ENCODE measurements around the gene TESPA1.
A peak's percentile ranks its signal among the peaks of the same experiment; 100 is the strongest.

TESPA1 gene

DNA sequence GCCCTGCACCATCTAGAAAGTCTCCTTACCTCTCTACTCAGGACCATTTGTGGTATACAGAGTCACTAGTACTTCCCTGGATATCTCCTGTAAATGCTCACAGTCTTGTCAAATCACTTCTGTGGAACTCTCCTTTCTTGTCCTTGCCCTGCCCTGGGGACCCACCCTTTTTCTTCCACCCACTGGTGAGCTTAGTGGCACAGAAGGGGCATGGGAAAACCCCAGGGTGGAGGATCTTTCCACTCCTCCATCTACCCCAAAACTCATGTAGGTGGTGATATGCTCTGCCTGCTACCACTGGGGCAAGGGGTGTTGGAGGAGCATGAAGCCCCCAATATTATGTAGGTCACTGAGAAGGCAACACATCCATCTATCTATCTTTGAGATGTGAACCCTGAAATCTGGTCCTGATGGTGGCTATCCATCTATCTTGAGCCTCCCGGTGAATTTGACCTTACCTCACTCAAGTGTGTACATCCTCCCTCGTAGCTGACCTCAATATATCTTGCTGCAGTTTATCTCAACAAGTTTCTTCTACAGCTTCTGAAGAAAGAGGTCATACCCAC lies 943 bp downstream of the TESPA1 start:
- DNase-seq (ENCODE audit: low read depth), result no peak
- TF ChIP-seq, protein P1, sequence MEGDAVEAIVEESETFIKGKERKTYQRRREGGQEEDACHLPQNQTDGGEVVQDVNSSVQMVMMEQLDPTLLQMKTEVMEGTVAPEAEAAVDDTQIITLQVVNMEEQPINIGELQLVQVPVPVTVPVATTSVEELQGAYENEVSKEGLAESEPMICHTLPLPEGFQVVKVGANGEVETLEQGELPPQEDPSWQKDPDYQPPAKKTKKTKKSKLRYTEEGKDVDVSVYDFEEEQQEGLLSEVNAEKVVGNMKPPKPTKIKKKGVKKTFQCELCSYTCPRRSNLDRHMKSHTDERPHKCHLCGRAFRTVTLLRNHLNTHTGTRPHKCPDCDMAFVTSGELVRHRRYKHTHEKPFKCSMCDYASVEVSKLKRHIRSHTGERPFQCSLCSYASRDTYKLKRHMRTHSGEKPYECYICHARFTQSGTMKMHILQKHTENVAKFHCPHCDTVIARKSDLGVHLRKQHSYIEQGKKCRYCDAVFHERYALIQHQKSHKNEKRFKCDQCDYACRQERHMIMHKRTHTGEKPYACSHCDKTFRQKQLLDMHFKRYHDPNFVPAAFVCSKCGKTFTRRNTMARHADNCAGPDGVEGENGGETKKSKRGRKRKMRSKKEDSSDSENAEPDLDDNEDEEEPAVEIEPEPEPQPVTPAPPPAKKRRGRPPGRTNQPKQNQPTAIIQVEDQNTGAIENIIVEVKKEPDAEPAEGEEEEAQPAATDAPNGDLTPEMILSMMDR (IDR thresholded peaks at IDR 0.05; ENCODE audit: insufficient read depth, low read depth, low read length, missing control alignments), result no peak
- no peak overlapping the region for H3K4me3 ChIP-seq (ENCODE audit: low read length)

DNA sequence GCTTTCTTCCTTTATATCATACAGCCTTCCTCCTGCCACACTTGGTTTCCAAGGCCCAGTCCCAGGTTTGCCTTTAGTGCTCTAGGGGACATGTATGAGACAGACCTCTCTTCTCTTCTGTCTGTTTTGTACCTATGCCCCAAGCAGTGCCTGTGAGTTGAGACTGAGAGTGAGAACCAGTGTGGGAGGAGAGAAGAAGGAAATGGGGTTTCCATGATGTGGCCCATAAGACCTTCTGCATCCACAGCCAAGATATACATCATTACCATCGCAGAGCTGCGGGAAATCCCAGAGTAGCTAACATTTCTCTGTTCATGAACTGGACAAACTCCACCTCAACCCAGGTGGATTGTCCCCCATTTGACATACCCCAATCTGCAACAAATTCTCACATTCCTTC lies 2.8 kb downstream of the TESPA1 start:
- no peak for DNase-seq (ENCODE audit: low read depth)
- TF ChIP-seq, protein P1 (IDR thresholded peaks at IDR 0.05; ENCODE audit: insufficient read depth, low read depth, low read length, missing control alignments), result no peak
- H3K4me3 ChIP-seq (ENCODE audit: low read length), result no peak overlapping the region

GRCh38 chr12:54980341-54980740 lies 4.2 kb downstream of the TESPA1 start:
- no peak for DNase-seq (ENCODE audit: low read depth)
- no peak overlapping the region for H3K4me3 ChIP-seq (ENCODE audit: low read length)
- TF ChIP-seq, protein P1 (IDR thresholded peaks at IDR 0.05; ENCODE audit: insufficient read depth, low read depth, low read length, missing control alignments), result no peak

DNA sequence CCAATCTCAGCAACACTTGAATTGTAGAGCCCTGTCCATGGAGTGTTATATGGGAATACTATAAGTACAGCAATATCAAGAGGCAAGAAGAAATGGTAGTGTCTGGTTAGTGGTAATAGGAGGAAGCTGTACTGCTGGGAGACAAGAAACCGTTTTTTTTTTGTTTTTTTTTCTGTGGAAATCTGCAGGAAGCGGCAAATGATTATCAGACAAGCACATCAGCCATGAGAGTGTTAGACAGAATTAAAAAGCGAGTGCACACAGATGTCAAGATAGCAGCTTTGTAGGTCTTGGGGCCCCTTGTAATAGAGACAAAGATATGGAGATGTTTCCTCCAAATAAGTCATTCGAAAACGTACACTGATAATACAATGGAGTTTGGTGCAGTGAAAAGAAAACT lies 6.7 kb downstream of the TESPA1 start:
- TF ChIP-seq, protein P1 (IDR thresholded peaks at IDR 0.05; ENCODE audit: insufficient read depth, low read depth, low read length, missing control alignments), result no peak
- DNase-seq (ENCODE audit: low read depth), result no peak
- no peak overlapping the region for H3K4me3 ChIP-seq (ENCODE audit: low read length)

DNA sequence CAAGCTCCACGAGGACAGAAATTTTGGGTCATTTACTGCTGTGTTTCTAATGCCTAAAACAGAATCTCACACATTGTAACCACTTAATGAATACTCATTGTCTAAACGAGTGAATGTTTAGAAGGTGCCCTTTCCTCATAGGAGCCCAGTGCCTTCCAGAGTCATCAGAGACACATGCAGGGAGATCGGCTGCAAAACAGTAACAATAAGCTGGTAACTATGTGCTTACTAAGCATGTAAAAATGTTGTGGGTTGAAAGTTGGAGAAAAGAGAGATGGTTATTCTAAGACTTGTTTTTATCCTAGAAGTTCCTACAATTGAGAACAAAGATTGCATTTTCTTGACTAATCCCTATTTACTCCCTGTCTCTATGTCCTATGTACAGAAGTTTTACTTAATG lies 7.4 kb downstream of the TESPA1 start:
- peak; percentile 65 for DNase-seq (ENCODE audit: low read depth)
- no peak overlapping the region for H3K4me3 ChIP-seq (ENCODE audit: low read length)
- TF ChIP-seq, protein P1 (IDR thresholded peaks at IDR 0.05; ENCODE audit: insufficient read depth, low read depth, low read length, missing control alignments), result no peak

GRCh38 chr12:54975875-54976274 lies 8.7 kb downstream of the TESPA1 start:
- TF ChIP-seq, protein P1 (IDR thresholded peaks at IDR 0.05; ENCODE audit: insufficient read depth, low read depth, low read length, missing control alignments), result no peak
- DNase-seq (ENCODE audit: low read depth), result no peak
- H3K4me3 ChIP-seq (ENCODE audit: low read length), result no peak overlapping the region

DNA sequence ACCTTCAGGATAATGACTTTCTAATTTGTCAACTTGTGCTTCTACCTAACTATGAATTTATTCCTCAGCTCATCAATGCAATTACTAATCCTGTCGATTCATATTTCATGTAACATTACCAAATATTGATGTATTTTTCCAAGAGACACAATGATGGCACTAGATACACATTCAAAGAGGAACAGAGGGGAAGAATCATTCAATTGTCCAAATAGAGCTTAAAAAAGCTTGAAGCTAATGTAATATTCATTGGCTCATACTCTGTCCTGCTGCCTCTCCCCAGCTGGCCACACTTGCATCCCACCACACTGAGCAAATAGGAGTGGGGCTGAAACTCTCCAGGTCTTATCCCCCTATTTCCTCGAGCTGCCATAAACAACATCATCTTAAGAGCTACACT lies 9.3 kb downstream of the TESPA1 start:
- TF ChIP-seq, protein P1 (IDR thresholded peaks at IDR 0.05; ENCODE audit: insufficient read depth, low read depth, low read length, missing control alignments), result no peak
- no peak for DNase-seq (ENCODE audit: low read depth)
- no peak overlapping the region for H3K4me3 ChIP-seq (ENCODE audit: low read length)
